ENCODE data around the gene APBA1. TPM values are rescaled to one million over a fixed set of nuclear protein-coding genes. Genes with fewer than 3 reads are reported as not detected.

Gene APBA1
- polyA plus RNA-seq, 6 donors from 2014 or later = not detected

- Mint-ChIP-seq H3K36me3 (no peaks in the 10 kb centered on the region), H3K4me1 (no peaks in the 10 kb centered on the region), H3K27ac (no peak overlapping the region), H3K9me3 (peaks cover 0 to 2% (median 0%) of the 10 kb centered on the region in 7 donors), H3K4me3 (no peak overlapping the region), H3K27me3 (peaks cover 9 to 17% (median 13%) of the 10 kb centered on the region in 3 donors)
- no peak for ATAC-seq (ENCODE audit: low read depth in 2 of 2)
- DNase-seq = no peak
These were observed 282.7 kb downstream of the APBA1 start for GRCh38 chr9:69389437-69389995.

DNA sequence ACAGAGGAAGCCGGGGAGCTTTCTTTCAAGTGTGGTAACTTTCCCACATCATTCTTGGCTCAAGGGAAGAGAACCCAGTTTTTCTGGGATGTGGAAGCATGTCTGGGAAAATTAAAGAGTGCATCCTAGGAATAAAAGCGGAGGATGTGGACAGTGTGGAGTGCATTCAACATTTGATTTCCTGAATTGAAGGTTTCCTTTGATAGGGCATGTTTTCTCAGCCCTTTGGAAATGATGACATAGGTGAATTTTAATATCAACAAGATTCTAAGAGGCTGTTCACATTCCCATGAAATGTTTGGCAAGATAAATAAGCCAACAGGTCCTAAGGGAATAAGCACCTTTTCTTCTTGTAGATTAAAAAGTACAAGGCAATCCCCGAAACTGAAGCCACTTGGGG lies 283.6 kb downstream of the APBA1 start:
- H3K36me3 Mint-ChIP-seq = no peaks in the 10 kb centered on the region
- no peak for DNase-seq
- H3K4me3 Mint-ChIP-seq = no peak overlapping the region

DNA sequence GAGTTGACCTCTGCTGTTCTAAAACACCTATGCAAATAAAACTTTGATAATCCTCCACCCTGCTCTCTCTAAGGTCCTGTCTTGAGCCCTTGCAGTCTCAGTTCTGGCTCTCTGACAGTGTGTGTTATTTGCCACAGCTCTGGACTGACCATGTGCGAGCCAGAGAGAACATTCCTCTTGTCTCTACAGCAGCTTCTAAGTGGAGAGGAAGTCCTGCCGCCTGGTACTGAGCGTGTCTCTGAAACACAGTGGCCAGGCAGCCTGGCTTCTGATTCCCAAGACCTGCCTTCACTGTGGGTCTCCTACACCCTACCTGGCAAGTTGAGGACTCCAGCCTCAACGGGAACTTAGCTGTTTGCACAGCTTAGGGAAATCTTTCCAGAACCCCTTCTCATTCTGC lies 285.5 kb downstream of the APBA1 start:
- H3K9me3 Mint-ChIP-seq = no peaks in the 10 kb centered on the region
- ATAC-seq (ENCODE audit: low read depth in 2 of 2) (no peak), DNase-seq (no peak)
- no peak overlapping the region for H3K4me3 Mint-ChIP-seq
- H3K27ac Mint-ChIP-seq = no peak overlapping the region
- no peaks in the 10 kb centered on the region for H3K36me3 Mint-ChIP-seq
- peaks cover 5 to 20% (median 13%) of the 10 kb centered on the region in 3 donors for H3K27me3 Mint-ChIP-seq
- H3K4me1 Mint-ChIP-seq = no peaks in the 10 kb centered on the region

More for the DNA sequence above, 283.6 kb downstream of the APBA1 start:
- Mint-ChIP-seq H3K9me3 (peaks cover 0 to 2% (median 0%) of the 10 kb centered on the region in 7 donors), H3K27ac (no peak overlapping the region), H3K4me1 (no peaks in the 10 kb centered on the region), H3K27me3 (peaks cover 9 to 17% (median 15%) of the 10 kb centered on the region in 3 donors)
- ATAC-seq (ENCODE audit: low read depth in 2 of 2) = no peak

DNA sequence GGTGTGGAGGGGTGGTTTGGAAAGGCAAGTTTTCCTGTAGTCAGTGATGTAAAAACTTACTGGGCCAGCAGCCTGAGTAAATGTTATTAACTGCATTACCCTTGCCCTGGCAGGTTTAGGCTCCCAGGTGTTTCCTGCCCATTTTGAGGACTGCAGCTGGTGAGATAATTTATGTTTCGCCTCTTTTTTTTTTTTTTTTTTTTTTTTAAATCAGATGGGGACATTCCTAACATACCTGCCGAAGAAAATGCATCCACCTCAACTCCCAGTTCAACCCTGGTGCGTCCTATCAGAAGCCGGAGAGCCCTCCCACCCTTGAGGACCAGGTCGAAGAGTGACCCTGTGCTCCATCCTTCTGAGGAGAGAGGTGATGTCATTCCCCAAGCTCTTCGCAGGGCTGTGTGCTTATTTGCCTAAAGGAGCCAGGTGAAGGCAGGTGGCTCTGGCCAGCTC lies 286.6 kb downstream of the APBA1 start:
- DNase-seq (no peak), ATAC-seq (ENCODE audit: low read depth in 2 of 2) (no peak)
- Mint-ChIP-seq H3K27ac (no peak overlapping the region), H3K36me3 (no peaks in the 10 kb centered on the region), H3K27me3 (peaks cover 5 to 26% (median 15%) of the 10 kb centered on the region in 3 donors), H3K4me3 (no peak overlapping the region), H3K9me3 (no peaks in the 10 kb centered on the region), H3K4me1 (no peaks in the 10 kb centered on the region)

DNA sequence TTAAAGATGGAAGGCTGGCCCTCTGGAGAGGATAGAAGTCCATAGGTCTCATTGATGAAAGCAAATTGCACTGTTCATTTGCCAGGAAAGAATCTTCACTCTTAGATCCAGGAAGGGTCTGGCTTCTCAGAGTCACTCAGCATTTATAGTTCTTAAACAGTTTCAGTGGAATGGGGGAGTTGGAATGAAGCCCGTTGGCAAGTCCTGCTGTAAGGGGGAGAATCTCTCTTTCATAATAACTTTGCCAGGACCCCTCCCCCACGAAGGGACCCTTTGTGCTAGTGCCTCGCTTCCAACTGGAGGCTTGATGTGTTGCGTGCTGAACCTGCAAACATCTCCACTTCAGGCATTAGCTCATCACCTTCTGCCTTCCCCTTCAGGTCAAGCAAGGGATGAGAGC lies 290.0 kb downstream of the APBA1 start:
- ATAC-seq (ENCODE audit: low read depth in 2 of 2) (no peak), DNase-seq (no peak)
- H3K27ac Mint-ChIP-seq = no peak overlapping the region
- no peak overlapping the region for H3K4me3 Mint-ChIP-seq
- H3K4me1 Mint-ChIP-seq = no peaks in the 10 kb centered on the region
- H3K9me3 Mint-ChIP-seq = no peaks in the 10 kb centered on the region
- H3K27me3 Mint-ChIP-seq = peaks cover 0 to 21% (median 7%) of the 10 kb centered on the region in 3 donors
- H3K36me3 Mint-ChIP-seq = no peaks in the 10 kb centered on the region

DNA sequence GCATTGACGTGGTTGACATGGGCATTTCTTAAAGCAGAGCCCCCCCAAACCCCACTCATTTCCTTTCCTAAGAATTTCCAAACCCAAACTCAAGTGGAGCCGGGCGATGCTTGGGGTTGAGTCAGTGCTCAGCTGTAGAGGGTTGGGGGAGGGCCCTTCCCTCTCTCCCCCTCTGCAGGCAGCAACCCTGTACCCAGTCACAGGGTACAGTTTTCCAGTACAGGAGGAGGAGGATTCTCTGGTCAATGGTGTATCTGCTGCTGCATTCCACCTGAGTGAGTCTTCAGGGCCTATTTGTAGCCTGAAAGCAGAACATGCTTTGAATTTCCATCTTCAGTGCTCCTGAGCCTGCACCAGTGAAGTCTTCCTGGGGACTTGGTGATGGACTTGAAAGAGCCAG lies 291.4 kb downstream of the APBA1 start:
- no peak for ATAC-seq (ENCODE audit: low read depth in 2 of 2)
- Mint-ChIP-seq H3K36me3 (no peaks in the 10 kb centered on the region), H3K9me3 (no peaks in the 10 kb centered on the region), H3K27ac (no peak overlapping the region), H3K27me3 (peaks cover 0 to 21% (median 7%) of the 10 kb centered on the region in 3 donors), H3K4me1 (no peaks in the 10 kb centered on the region), H3K4me3 (no peak overlapping the region)
- no peak for DNase-seq

DNA sequence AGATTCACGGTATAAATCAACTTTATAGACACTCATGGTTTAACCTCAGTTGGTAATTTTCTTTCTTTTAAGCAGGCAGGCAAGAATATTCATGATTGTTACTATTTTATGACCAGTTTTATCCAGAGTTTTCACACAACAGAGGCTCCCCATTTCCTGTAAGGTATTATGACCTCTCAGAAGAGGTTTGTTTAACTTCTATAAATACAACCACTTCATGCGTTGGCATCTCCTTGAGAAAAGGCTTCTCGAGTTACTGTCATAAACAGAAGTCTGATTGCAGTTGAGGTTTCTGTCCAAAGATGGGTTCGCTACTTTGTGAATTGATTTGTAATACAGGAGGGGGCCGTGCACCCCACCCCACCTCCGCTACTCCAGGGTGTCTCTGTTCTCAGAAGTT lies 291.9 kb downstream of the APBA1 start:
- Mint-ChIP-seq H3K9me3 (no peaks in the 10 kb centered on the region), H3K4me3 (no peak overlapping the region), H3K27me3 (peaks cover 0 to 21% (median 7%) of the 10 kb centered on the region in 3 donors), H3K36me3 (no peaks in the 10 kb centered on the region), H3K4me1 (no peaks in the 10 kb centered on the region), H3K27ac (no peak overlapping the region)
- no peak for DNase-seq
- ATAC-seq (ENCODE audit: low read depth in 2 of 2) = no peak

- H3K36me3 Mint-ChIP-seq = no peaks in the 10 kb centered on the region
- DNase-seq (no peak), ATAC-seq (ENCODE audit: low read depth in 2 of 2) (no peak)
- peaks cover 0 to 30% (median 7%) of the 10 kb centered on the region in 3 donors for H3K27me3 Mint-ChIP-seq
- no peaks in the 10 kb centered on the region for H3K9me3 Mint-ChIP-seq
- H3K4me3 Mint-ChIP-seq = no peak overlapping the region
- H3K4me1 Mint-ChIP-seq = no peaks in the 10 kb centered on the region
- no peak overlapping the region for H3K27ac Mint-ChIP-seq
These were observed 292.7 kb downstream of the APBA1 start for GRCh38 chr9:69379270-69379982.

DNA sequence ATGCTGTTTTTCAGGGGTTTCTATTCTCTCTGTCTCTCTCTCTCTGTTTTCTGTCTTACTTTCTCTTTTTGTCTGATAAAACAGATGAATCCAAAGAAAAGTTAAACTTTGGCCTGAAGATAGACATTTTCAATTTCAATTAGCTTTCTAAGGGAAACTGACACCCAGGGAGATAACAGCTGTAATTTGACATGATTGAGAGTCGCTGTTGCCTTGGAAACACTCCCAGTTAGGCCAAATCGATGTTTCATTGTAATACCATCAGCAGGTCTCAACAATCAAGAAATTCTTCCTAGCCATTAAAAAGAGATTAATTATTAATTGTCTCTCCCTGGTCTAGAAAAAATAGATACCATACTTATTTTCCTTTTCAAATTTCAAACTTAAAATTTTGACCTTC lies 294.2 kb downstream of the APBA1 start:
- H3K27ac Mint-ChIP-seq = no peak overlapping the region
- no peaks in the 10 kb centered on the region for H3K4me1 Mint-ChIP-seq
- no peaks in the 10 kb centered on the region for H3K36me3 Mint-ChIP-seq
- no peaks in the 10 kb centered on the region for H3K9me3 Mint-ChIP-seq
- peaks cover 0 to 23% (median 7%) of the 10 kb centered on the region in 3 donors for H3K27me3 Mint-ChIP-seq
- ATAC-seq (ENCODE audit: low read depth in 2 of 2) (no peak), DNase-seq (no peak)
- H3K4me3 Mint-ChIP-seq = no peak overlapping the region

Other genes starting within 250 kb of the APBA1 start
- gene PTAR1, start 87.6 kb upstream of the APBA1 start, polyA plus RNA-seq (ENCODE audit: low read depth in 6 of 6) = 10 to 100 TPM in 5 of 6 donors, 1 to 10 TPM in 1; 9.7 to 22.4 (median 19.1) TPM
- gene CFAP95, start 148.4 kb upstream of the APBA1 start, polyA plus RNA-seq (ENCODE audit: low read depth in 6 of 6) = not detected